GM12878 (cell line): ENCODE results near the gene PTH. TPM values are rescaled to one million over a fixed set of nuclear protein-coding genes. Genes with fewer than 3 reads are reported as not detected.
A peak's percentile ranks its signal among the peaks of the same experiment; 100 is the strongest.

Experiments
- CBFB ChIP-seq: IDR thresholded peaks from 2 replicates; pipeline ENCODE4 v1.6.1; 2016; ENCODE audit warnings: antibody characterized with exemption, low read depth
- CREB1 ChIP-seq: IDR thresholded peaks from 2 replicates; pipeline ENCODE4 v1.6.1; 2012; ENCODE audit warnings: low read depth, mild to moderate bottlenecking, inconsistent platforms
- EED ChIP-seq: sonication (generic); IDR thresholded peaks from 2 replicates; pipeline ENCODE4 v1.6.1; 2016; ENCODE audit warnings: antibody characterized with exemption, low read depth
- FOXK2 ChIP-seq: fragments of 450-650 bp; IDR thresholded peaks from 2 replicates; pipeline ENCODE4 v1.6.1; 2017; ENCODE audit warnings: mild to moderate bottlenecking, moderate library complexity
- HDGF ChIP-seq: fragments of 450-650 bp; IDR thresholded peaks from 2 replicates; pipeline ENCODE4 v1.6.1; 2016; ENCODE audit warnings: antibody characterized with exemption
- MTA3 ChIP-seq: IDR thresholded peaks from 2 replicates; pipeline ENCODE4 v1.6.1; 2012; ENCODE audit warnings: low read length, inconsistent platforms, borderline replicate concordance
- MYC ChIP-seq: IDR thresholded peaks from 2 replicates; pipeline ENCODE4 v1.6.1; 2011; ENCODE audit warnings: mild to moderate bottlenecking, low read length, moderate library complexity, inconsistent platforms; ENCODE audit not compliant: insufficient read depth, insufficient replicate concordance, insufficient read length, severe bottlenecking
- NBN ChIP-seq: fragments of 450-650 bp; IDR thresholded peaks from 2 replicates; pipeline ENCODE4 v1.6.1; 2016
- NKRF ChIP-seq: fragments of 450-650 bp; conservative IDR thresholded peaks from 2 replicates; pipeline ENCODE4 v1.6.1; 2017; ENCODE audit warnings: mild to moderate bottlenecking, moderate library complexity
- POLR2A ChIP-seq: IDR thresholded peaks from 2 replicates; pipeline ENCODE4 v1.6.1; 2011; ENCODE audit warnings: low read depth, mild to moderate bottlenecking, low read length
- POLR2AphosphoS2 ChIP-seq: IDR thresholded peaks from 2 replicates; pipeline ENCODE4 v1.6.1; 2011; ENCODE audit warnings: low read depth, mild to moderate bottlenecking, low read length, improper control_type of control experiment, moderate library complexity
- POU2F2 ChIP-seq: IDR thresholded peaks from 3 replicates; pipeline ENCODE4 v1.6.1; 2011; ENCODE audit warnings: low read depth, mild to moderate bottlenecking, low read length, borderline replicate concordance
- RCOR1 ChIP-seq: conservative IDR thresholded peaks from 2 replicates; pipeline ENCODE4 v1.6.1; 2012; ENCODE audit warnings: low read depth, low read length, improper control_type of control experiment
- SPI1 ChIP-seq: IDR thresholded peaks from 2 replicates; pipeline ENCODE4 v1.6.1; 2011; ENCODE audit warnings: low read depth, mild to moderate bottlenecking, low read length, moderate library complexity, borderline replicate concordance; ENCODE audit not compliant: insufficient read depth
- ZBED1 ChIP-seq: IDR thresholded peaks from 2 replicates; pipeline ENCODE4 v1.6.1; 2016; ENCODE audit warnings: borderline replicate concordance
- ZNF217 ChIP-seq: fragments of 450-650 bp; IDR thresholded peaks from 2 replicates; pipeline ENCODE4 v1.6.1; 2017; ENCODE audit warnings: antibody characterized with exemption, mild to moderate bottlenecking
- ZNF622 ChIP-seq: fragments of 450-650 bp; IDR thresholded peaks from 2 replicates; pipeline ENCODE4 v1.6.1; 2017; ENCODE audit warnings: mild to moderate bottlenecking, inconsistent platforms
- polyA plus RNA-seq, 11 experiments: library from polyadenylated mRNA; depleted of rRNA in 4 of 11; unstranded in 6 of 11; stranded (reverse) in 5 of 11; fragments of >200 nt; fragmentation: Nextera tagmentation in 4 of 11; fragmentation: Illumina TruSeq in 1 of 11; extraction: Ambion mirVana in 4 of 11; extraction: Trizol in 1 of 11; gene quantifications; 1 replicate in 1 of 11; 2 replicates in 10 of 11; pipeline versions ENCODE4 v1.2.1 to v1.2.3, GENCODE V29; 2011 to 2016; ENCODE audit warnings: inconsistent platforms in 2 of 11, missing spikeins in 2 of 11, low read depth in 1 of 11
- total RNA-seq, 4 experiments: library from RNA; depleted of rRNA in 3 of 4; stranded (reverse); fragments of >200 nt in 3 of 4; fragmentation: Illumina TruSeq in 1 of 4; extraction: Trizol in 1 of 4; gene quantifications; 2 replicates each; pipeline versions ENCODE4 v1.2.1 to v1.2.3, GENCODE V29; 2013 to 2021
- TF ChIP-seq, protein P1 (sequence below): IDR thresholded peaks from 2 replicates; pipeline ENCODE4 v1.6.1; 2012; ENCODE audit warnings: low read depth, low read length, improper control_type of control experiment
- TF ChIP-seq, protein P2 (sequence below): fragments of 450-650 bp; IDR thresholded peaks from 2 replicates; pipeline ENCODE4 v1.6.1; 2017; ENCODE audit warnings: borderline replicate concordance
- TF ChIP-seq, protein P3 (sequence below): fragments of 150-350 bp; IDR thresholded peaks from 2 replicates; pipeline ENCODE4 v1.6.1; 2016; ENCODE audit warnings: low read depth, low read length
- TF ChIP-seq, protein P4 (sequence below): fragments of 450-650 bp; IDR thresholded peaks from 2 replicates; pipeline ENCODE4 v1.6.1; 2017; ENCODE audit warnings: mild to moderate bottlenecking, low read depth, inconsistent platforms; ENCODE audit not compliant: poor library complexity, severe bottlenecking

PTH gene
- total and polyA plus RNA-seq, 10 of the 15 experiments (the other 5 are each of a cell fraction or from before 2014, with no cell fraction given): not detected

DNA sequence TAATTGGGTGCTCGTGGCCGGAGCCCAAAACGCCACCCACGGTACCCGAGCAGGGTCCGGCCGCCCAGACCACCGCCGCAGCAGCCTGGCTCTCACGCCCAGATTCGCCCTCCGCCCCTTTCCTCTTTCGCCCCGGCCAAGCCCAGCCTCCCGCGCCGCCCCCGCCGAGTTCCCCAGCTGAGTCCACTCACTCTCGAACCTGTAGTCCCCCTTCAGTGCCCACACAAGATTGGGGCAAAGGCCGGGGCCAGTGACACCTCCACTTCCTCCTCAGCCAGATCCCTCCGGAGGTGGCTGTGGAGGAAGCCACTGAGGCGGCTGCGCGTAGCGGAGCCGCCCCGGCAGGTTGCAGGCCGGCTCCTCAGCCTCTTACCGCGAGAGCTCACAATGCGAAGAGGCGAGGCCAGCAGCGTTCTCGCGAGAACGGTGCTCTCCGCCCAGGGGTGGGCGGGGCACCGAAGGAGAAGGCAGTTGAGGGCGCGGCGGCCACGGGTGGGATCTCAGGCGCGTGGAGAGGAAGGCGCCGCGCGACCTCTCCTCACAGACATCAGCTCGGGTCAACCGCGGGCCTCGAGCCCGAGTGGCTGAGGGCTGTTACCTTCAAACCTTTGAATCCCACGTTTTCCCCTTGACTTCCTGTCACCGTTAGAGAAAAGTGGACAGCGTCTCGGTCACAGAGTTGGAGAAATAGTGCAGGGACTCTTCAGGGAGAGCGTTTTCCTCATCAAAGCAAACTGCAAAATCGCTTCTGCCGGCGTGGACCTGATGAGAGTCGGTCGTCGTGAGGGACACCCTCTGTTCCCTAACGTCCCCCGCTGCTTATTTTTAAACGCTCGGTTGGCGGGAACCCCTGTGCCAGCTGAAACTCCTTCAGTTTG lies 32.7 kb downstream of the PTH start, which contains the start of gene BTBD10 (continued):
- TF ChIP-seq NKRF (peak; percentile 54), MTA3 (no peak; the same call in 1 of the 2 replicates), POU2F2 (no peak; the same call in 2 of the 3 replicates), NBN (peak; percentile 63; the same call in 1 of the 2 replicates), SPI1 (peak; percentile 71), ZNF217 (no peak), ZNF622 (no peak), RCOR1 (peak; percentile 100), CBFB (peak; percentile 100), EED (no peak), ZBED1 (no peak), POLR2AphosphoS2 (peak; percentile 95), POLR2A (peak; percentile 99), HDGF (no peak), MYC (no peak), CREB1 (no peak; the same call in none of the 2 replicates), FOXK2 (no peak)
- TF ChIP-seq, protein P1, sequence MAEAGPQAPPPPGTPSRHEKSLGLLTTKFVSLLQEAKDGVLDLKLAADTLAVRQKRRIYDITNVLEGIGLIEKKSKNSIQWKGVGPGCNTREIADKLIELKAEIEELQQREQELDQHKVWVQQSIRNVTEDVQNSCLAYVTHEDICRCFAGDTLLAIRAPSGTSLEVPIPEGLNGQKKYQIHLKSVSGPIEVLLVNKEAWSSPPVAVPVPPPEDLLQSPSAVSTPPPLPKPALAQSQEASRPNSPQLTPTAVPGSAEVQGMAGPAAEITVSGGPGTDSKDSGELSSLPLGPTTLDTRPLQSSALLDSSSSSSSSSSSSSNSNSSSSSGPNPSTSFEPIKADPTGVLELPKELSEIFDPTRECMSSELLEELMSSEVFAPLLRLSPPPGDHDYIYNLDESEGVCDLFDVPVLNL: peak; percentile 86
- TF ChIP-seq, protein P2, sequence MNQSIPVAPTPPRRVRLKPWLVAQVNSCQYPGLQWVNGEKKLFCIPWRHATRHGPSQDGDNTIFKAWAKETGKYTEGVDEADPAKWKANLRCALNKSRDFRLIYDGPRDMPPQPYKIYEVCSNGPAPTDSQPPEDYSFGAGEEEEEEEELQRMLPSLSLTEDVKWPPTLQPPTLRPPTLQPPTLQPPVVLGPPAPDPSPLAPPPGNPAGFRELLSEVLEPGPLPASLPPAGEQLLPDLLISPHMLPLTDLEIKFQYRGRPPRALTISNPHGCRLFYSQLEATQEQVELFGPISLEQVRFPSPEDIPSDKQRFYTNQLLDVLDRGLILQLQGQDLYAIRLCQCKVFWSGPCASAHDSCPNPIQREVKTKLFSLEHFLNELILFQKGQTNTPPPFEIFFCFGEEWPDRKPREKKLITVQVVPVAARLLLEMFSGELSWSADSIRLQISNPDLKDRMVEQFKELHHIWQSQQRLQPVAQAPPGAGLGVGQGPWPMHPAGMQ: peak; percentile 94
- TF ChIP-seq, protein P3, sequence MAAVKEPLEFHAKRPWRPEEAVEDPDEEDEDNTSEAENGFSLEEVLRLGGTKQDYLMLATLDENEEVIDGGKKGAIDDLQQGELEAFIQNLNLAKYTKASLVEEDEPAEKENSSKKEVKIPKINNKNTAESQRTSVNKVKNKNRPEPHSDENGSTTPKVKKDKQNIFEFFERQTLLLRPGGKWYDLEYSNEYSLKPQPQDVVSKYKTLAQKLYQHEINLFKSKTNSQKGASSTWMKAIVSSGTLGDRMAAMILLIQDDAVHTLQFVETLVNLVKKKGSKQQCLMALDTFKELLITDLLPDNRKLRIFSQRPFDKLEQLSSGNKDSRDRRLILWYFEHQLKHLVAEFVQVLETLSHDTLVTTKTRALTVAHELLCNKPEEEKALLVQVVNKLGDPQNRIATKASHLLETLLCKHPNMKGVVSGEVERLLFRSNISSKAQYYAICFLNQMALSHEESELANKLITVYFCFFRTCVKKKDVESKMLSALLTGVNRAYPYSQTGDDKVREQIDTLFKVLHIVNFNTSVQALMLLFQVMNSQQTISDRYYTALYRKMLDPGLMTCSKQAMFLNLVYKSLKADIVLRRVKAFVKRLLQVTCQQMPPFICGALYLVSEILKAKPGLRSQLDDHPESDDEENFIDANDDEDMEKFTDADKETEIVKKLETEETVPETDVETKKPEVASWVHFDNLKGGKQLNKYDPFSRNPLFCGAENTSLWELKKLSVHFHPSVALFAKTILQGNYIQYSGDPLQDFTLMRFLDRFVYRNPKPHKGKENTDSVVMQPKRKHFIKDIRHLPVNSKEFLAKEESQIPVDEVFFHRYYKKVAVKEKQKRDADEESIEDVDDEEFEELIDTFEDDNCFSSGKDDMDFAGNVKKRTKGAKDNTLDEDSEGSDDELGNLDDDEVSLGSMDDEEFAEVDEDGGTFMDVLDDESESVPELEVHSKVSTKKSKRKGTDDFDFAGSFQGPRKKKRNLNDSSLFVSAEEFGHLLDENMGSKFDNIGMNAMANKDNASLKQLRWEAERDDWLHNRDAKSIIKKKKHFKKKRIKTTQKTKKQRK: no peak
- TF ChIP-seq, protein P4, sequence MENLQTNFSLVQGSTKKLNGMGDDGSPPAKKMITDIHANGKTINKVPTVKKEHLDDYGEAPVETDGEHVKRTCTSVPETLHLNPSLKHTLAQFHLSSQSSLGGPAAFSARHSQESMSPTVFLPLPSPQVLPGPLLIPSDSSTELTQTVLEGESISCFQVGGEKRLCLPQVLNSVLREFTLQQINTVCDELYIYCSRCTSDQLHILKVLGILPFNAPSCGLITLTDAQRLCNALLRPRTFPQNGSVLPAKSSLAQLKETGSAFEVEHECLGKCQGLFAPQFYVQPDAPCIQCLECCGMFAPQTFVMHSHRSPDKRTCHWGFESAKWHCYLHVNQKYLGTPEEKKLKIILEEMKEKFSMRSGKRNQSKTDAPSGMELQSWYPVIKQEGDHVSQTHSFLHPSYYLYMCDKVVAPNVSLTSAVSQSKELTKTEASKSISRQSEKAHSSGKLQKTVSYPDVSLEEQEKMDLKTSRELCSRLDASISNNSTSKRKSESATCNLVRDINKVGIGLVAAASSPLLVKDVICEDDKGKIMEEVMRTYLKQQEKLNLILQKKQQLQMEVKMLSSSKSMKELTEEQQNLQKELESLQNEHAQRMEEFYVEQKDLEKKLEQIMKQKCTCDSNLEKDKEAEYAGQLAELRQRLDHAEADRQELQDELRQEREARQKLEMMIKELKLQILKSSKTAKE: no peak
